GM23338 (cell line): Measurements from ENCODE around the gene MAMLD1. TPM values are rescaled to one million over a fixed set of nuclear protein-coding genes. Genes with fewer than 3 reads are reported as not detected.

Source experiments
- ATAC-seq: fragments of 200-7000 bp; cut with Tn5 transposase; 3 replicates; pipeline ENCODE4 v1.9.1; 2020
- DNase-seq: peaks from one replicate; pipeline ENCODE4 v3.0.0-alpha.2; 2015; ENCODE audit warnings: low spot score
- H2AFZ ChIP-seq: fragments of 200-600 bp; sonication (generic); 2 replicates; pipeline ENCODE4 v1.8.0; 2016; ENCODE audit warnings: antibody characterized with exemption, mild to moderate bottlenecking, moderate library complexity
- H3F3A ChIP-seq: fragments of 200-600 bp; sonication (generic); replicated peaks from 2 replicates; pipeline ENCODE4 v1.8.0; 2017; ENCODE audit warnings: antibody characterized with exemption, mixed run types, low read depth
- H3K27ac ChIP-seq: fragments of 200-600 bp; sonication (generic); 2 replicates; pipeline ENCODE4 v1.6.1; 2016; ENCODE audit warnings: low read depth
- H3K27me3 ChIP-seq: fragments of 200-600 bp; sonication (generic); 2 replicates; pipeline ENCODE4 v1.8.0; 2016; ENCODE audit warnings: mild to moderate bottlenecking, mixed run types, moderate library complexity; ENCODE audit not compliant: insufficient read depth
- H3K36me3 ChIP-seq: fragments of 200-600 bp; sonication (generic); 2 replicates; pipeline ENCODE4 v1.8.0; 2016; ENCODE audit warnings: mild to moderate bottlenecking; ENCODE audit not compliant: insufficient read depth
- H3K4me1 ChIP-seq: fragments of 200-600 bp; sonication (generic); 2 replicates; pipeline ENCODE4 v1.8.0; 2016; ENCODE audit warnings: mild to moderate bottlenecking, moderate library complexity; ENCODE audit not compliant: insufficient read depth
- H3K4me2 ChIP-seq: fragments of 200-600 bp; sonication (generic); 2 replicates; pipeline ENCODE4 v1.7.1; 2017; ENCODE audit warnings: mixed run types
- H3K4me3 ChIP-seq: fragments of 200-600 bp; sonication (generic); 2 replicates; pipeline ENCODE4 v1.6.1; 2016; ENCODE audit warnings: mixed run types
- H3K79me2 ChIP-seq: fragments of 200-600 bp; sonication (generic); replicated peaks from 2 replicates; pipeline ENCODE4 v1.8.0; 2017; ENCODE audit warnings: mild to moderate bottlenecking; ENCODE audit not compliant: insufficient read depth
- H3K9me2 ChIP-seq: fragments of 200-600 bp; sonication (generic); 2 replicates; pipeline ENCODE4 v1.8.0; 2017; ENCODE audit not compliant: insufficient read depth
- H4K20me1 ChIP-seq: fragments of 200-600 bp; sonication (generic); replicated peaks from 2 replicates; pipeline ENCODE4 v1.8.0; 2017; ENCODE audit warnings: mild to moderate bottlenecking; ENCODE audit not compliant: insufficient read depth
- H3K27ac Mint-ChIP-seq: 2 replicates; pipeline ENCODE4 v1.8.0; 2020; ENCODE audit warnings: inconsistent platforms, mild to moderate bottlenecking, moderate library complexity, mixed read lengths
- H3K27me3 Mint-ChIP-seq: 3 replicates; pipeline ENCODE4 v1.8.0; 2022; ENCODE audit warnings: low read depth, mild to moderate bottlenecking, moderate library complexity, mixed read lengths, inconsistent platforms; ENCODE audit not compliant: insufficient read depth, poor library complexity
- H3K36me3 Mint-ChIP-seq: 3 replicates; pipeline ENCODE4 v1.8.0; 2021; ENCODE audit warnings: low read depth, mild to moderate bottlenecking, inconsistent platforms, moderate library complexity, mixed read lengths
- H3K4me1 Mint-ChIP-seq: 3 replicates; pipeline ENCODE4 v1.8.0; 2020; ENCODE audit warnings: mild to moderate bottlenecking, inconsistent platforms, mixed read lengths
- H3K4me3 Mint-ChIP-seq: 3 replicates; pipeline ENCODE4 v1.8.0; 2021; ENCODE audit warnings: moderate library complexity, mild to moderate bottlenecking, inconsistent platforms, mixed read lengths
- H3K9me3 Mint-ChIP-seq: 3 replicates; pipeline ENCODE4 v1.8.0; 2020; ENCODE audit warnings: moderate library complexity, mild to moderate bottlenecking, inconsistent platforms, mixed read lengths
- EZH2 ChIP-seq: fragments of 200-600 bp; sonication (generic); IDR thresholded peaks from one replicate; pipeline ENCODE4 v1.8.0; 2017; ENCODE audit warnings: antibody characterized with exemption, mild to moderate bottlenecking, low read depth; ENCODE audit not compliant: unreplicated experiment
- EZH2phosphoT487 ChIP-seq: fragments of 200-600 bp; sonication (generic); IDR thresholded peaks from one replicate; pipeline ENCODE4 v1.8.1; 2018; ENCODE audit warnings: antibody characterized with exemption; ENCODE audit not compliant: unreplicated experiment
- JUNB ChIP-seq: IDR thresholded peaks from one replicate; pipeline ENCODE4 v1.6.1; 2016; ENCODE audit warnings: antibody characterized with exemption; ENCODE audit not compliant: unreplicated experiment
- POLR2AphosphoS5 ChIP-seq: IDR thresholded peaks from 2 replicates; pipeline ENCODE4 v1.6.1; 2016; ENCODE audit warnings: antibody characterized with exemption, low read depth
- STAT1 ChIP-seq: IDR thresholded peaks from one replicate; pipeline ENCODE4 v1.6.1; 2016; ENCODE audit warnings: antibody characterized with exemption; ENCODE audit not compliant: unreplicated experiment
- ZNF331 ChIP-seq: fragments of 250-450 bp; sonication (Bioruptor Pico); IDR thresholded peaks from 2 replicates; pipeline ENCODE4 v1.5.0; 2020; ENCODE audit warnings: low read depth, mild to moderate bottlenecking, moderate library complexity
- polyA plus RNA-seq: library from polyadenylated mRNA; unstranded; fragments of >200 nt; fragmentation: Nextera tagmentation; extraction: Ambion mirVana; gene quantifications from 2 replicates; pipeline ENCODE4 v1.2.1, GENCODE V29; 2016
- total RNA-seq: library from RNA; depleted of rRNA; stranded (reverse); fragments of >200 nt; shearing (Covaris generic); gene quantifications from 2 replicates; pipeline ENCODE4 v1.2.3, GENCODE V29; 2014
- TF ChIP-seq, protein P1 (sequence below): IDR thresholded peaks from one replicate; pipeline ENCODE4 v1.6.1; 2018; ENCODE audit warnings: antibody characterized with exemption; ENCODE audit not compliant: unreplicated experiment
- TF ChIP-seq, protein P2 (sequence below), 2 experiments: fragments of 200-600 bp in 1 of 2; sonication (generic) in 1 of 2; conservative IDR thresholded peaks; 2 replicates each; pipeline versions ENCODE4 v1.5.1 to v1.6.1; 2016 to 2017; ENCODE audit warnings: antibody characterized with exemption in 2 of 2, low read depth in 2 of 2, mild to moderate bottlenecking in 2 of 2, moderate library complexity in 1 of 2

MAMLD1 gene
- total and polyA plus RNA-seq, 2 experiments from 2014 or later = 0.13 to 0.21 TPM

DNA sequence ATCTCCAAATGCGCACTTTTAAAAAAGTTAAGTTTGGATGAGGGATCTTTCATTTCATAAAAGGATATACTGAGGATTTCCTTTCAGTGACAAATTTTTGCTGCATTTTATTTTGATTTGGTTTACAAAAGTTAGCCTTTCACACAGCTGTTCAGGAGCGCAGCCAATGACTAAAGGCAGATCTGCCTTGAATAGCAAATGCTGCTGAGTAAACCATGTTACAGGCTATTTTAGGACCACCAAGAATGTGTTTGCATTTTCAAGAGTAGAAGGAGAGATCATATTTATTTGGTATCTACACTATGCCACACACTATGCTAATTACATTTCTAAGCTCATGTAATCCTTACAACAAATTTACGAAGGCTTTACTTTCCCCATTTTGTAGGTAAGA, 92.1 kb downstream of the MAMLD1 start:
- Mint-ChIP-seq H3K36me3 (no peaks in the 10 kb centered on the region), H3K4me3 (no peak overlapping the region), H3K4me1 (peaks cover 6% of the 10 kb centered on the region; the same call in 2 of the 3 replicates), H3K9me3 (no peaks in the 10 kb centered on the region; the same call in 2 of the 3 replicates), H3K27ac (no peak overlapping the region), H3K27me3 (no peaks in the 10 kb centered on the region)
- Histone ChIP-seq H3K4me3 (no peak overlapping the region), H3K4me2 (no peak overlapping the region), H3K4me1 (no peaks in the 10 kb centered on the region), H4K20me1 (no peaks in the 10 kb centered on the region), H3K27ac (no peak overlapping the region), H3K27me3 (no peaks in the 10 kb centered on the region), H2AFZ (no peak overlapping the region), H3F3A (no peaks in the 10 kb centered on the region), H3K79me2 (no peaks in the 10 kb centered on the region), H3K36me3 (no peaks in the 10 kb centered on the region), H3K9me2 (no peaks in the 10 kb centered on the region)
- DNase-seq (no peak), ATAC-seq (no peak)
- TF ChIP-seq EZH2 (no peak), JUNB (no peak), STAT1 (no peak)

DNA sequence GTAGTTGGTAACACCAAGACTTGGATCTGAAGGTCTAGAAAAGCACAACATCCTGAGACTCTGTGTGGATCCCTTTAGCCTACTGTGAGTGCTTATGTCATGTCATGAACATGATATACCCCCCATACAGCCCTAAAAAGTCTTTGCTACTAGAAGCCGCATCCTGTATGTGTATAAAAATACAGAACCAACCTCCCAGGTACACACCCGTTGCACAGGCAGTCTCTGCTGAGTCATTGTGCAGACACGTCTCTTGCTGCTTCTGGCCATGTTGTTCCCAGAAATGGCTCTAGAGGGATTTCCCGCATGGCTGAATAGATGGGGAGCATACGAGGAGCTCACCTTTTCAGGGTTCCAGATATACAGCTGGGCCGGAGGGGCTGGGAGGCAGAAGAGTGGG, 93.3 kb downstream of the MAMLD1 start:
- Histone ChIP-seq H3K79me2 (no peaks in the 10 kb centered on the region), H3K4me1 (no peaks in the 10 kb centered on the region), H3K9me2 (no peaks in the 10 kb centered on the region), H3K27me3 (no peaks in the 10 kb centered on the region), H3K4me2 (no peak overlapping the region), H3F3A (no peaks in the 10 kb centered on the region), H3K4me3 (no peak overlapping the region), H3K36me3 (no peaks in the 10 kb centered on the region), H4K20me1 (no peaks in the 10 kb centered on the region), H2AFZ (no peak overlapping the region), H3K27ac (no peak overlapping the region)
- DNase-seq (no peak), ATAC-seq (no peak)
- TF ChIP-seq EZH2phosphoT487 (no peak), JUNB (no peak), ZNF331 (CRISPR knock-in tag) (no peak)
- TF ChIP-seq, protein P1, sequence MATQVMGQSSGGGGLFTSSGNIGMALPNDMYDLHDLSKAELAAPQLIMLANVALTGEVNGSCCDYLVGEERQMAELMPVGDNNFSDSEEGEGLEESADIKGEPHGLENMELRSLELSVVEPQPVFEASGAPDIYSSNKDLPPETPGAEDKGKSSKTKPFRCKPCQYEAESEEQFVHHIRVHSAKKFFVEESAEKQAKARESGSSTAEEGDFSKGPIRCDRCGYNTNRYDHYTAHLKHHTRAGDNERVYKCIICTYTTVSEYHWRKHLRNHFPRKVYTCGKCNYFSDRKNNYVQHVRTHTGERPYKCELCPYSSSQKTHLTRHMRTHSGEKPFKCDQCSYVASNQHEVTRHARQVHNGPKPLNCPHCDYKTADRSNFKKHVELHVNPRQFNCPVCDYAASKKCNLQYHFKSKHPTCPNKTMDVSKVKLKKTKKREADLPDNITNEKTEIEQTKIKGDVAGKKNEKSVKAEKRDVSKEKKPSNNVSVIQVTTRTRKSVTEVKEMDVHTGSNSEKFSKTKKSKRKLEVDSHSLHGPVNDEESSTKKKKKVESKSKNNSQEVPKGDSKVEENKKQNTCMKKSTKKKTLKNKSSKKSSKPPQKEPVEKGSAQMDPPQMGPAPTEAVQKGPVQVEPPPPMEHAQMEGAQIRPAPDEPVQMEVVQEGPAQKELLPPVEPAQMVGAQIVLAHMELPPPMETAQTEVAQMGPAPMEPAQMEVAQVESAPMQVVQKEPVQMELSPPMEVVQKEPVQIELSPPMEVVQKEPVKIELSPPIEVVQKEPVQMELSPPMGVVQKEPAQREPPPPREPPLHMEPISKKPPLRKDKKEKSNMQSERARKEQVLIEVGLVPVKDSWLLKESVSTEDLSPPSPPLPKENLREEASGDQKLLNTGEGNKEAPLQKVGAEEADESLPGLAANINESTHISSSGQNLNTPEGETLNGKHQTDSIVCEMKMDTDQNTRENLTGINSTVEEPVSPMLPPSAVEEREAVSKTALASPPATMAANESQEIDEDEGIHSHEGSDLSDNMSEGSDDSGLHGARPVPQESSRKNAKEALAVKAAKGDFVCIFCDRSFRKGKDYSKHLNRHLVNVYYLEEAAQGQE = no peak
- Mint-ChIP-seq H3K27ac (no peak overlapping the region), H3K36me3 (no peaks in the 10 kb centered on the region), H3K4me1 (peaks cover 4% of the 10 kb centered on the region; the same call in 2 of the 3 replicates), H3K27me3 (no peaks in the 10 kb centered on the region), H3K4me3 (no peak overlapping the region), H3K9me3 (no peaks in the 10 kb centered on the region; the same call in 2 of the 3 replicates)

DNA sequence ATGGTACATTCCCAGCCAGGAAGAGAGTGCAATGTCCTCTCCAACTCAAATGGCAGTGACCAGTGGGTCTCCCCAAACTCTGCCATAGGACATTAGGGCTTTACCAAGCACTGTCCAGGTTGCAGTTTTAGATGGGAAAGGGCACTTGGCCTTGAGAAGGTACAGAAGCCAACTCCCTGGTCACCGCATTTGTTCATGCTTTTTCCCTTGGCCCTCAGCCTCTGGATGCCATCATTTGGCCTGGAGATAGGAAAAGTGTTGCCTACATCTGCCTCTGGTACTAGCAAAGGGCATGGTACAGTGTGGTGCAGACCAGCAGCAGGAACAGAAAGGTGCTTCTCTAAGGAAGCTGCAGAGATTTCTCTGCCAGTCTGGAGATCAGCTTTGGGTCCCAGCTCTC, 93.8 kb downstream of the MAMLD1 start:
- Mint-ChIP-seq H3K4me1 (0 out of 3 replicates have a peak, but pooled peaks cover under 1% of the 10 kb centered on the region), H3K9me3 (no peaks in the 10 kb centered on the region; the same call in 2 of the 3 replicates), H3K27ac (no peak overlapping the region), H3K27me3 (no peaks in the 10 kb centered on the region), H3K36me3 (no peaks in the 10 kb centered on the region), H3K4me3 (no peak overlapping the region)
- Histone ChIP-seq H3K36me3 (no peaks in the 10 kb centered on the region), H3K4me3 (no peak overlapping the region), H3F3A (no peaks in the 10 kb centered on the region), H3K27me3 (no peaks in the 10 kb centered on the region), H3K79me2 (no peaks in the 10 kb centered on the region), H4K20me1 (no peaks in the 10 kb centered on the region), H2AFZ (no peak overlapping the region), H3K27ac (no peak overlapping the region), H3K4me1 (no peaks in the 10 kb centered on the region), H3K4me2 (no peak overlapping the region), H3K9me2 (no peaks in the 10 kb centered on the region)
- DNase-seq (no peak), ATAC-seq (no peak)
- TF ChIP-seq, protein P2, sequence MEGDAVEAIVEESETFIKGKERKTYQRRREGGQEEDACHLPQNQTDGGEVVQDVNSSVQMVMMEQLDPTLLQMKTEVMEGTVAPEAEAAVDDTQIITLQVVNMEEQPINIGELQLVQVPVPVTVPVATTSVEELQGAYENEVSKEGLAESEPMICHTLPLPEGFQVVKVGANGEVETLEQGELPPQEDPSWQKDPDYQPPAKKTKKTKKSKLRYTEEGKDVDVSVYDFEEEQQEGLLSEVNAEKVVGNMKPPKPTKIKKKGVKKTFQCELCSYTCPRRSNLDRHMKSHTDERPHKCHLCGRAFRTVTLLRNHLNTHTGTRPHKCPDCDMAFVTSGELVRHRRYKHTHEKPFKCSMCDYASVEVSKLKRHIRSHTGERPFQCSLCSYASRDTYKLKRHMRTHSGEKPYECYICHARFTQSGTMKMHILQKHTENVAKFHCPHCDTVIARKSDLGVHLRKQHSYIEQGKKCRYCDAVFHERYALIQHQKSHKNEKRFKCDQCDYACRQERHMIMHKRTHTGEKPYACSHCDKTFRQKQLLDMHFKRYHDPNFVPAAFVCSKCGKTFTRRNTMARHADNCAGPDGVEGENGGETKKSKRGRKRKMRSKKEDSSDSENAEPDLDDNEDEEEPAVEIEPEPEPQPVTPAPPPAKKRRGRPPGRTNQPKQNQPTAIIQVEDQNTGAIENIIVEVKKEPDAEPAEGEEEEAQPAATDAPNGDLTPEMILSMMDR (conservative IDR thresholded peaks at IDR 0.05; ENCODE audit: low read depth in 2 of 2) = no peak
- no peak for TF ChIP-seq ZNF331 (CRISPR knock-in tag)
- no peak for TF ChIP-seq POLR2AphosphoS5
- TF ChIP-seq EZH2 = no peak
